RPMI7951 (cell line): ENCODE data around the gene TMEM106C. TPM values are rescaled to one million over a fixed set of nuclear protein-coding genes. Genes with fewer than 3 reads are reported as not detected.

Source experiments
- DNase-seq: peaks from one replicate; pipeline ENCODE4 v3.0.0-alpha.2; 2012; ENCODE audit warnings: low read depth
- total RNA-seq: library from RNA; depleted of rRNA; stranded (reverse); fragments of >200 nt; shearing (Covaris generic); gene quantifications from 2 replicates; pipeline ENCODE4 v1.2.3, GENCODE V29; 2014; rRNA removed

The TMEM106C gene, protein sequence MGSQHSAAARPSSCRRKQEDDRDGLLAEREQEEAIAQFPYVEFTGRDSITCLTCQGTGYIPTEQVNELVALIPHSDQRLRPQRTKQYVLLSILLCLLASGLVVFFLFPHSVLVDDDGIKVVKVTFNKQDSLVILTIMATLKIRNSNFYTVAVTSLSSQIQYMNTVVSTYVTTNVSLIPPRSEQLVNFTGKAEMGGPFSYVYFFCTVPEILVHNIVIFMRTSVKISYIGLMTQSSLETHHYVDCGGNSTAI
- total RNA-seq, result 237 and 269 TPM in 2 replicates

DNA sequence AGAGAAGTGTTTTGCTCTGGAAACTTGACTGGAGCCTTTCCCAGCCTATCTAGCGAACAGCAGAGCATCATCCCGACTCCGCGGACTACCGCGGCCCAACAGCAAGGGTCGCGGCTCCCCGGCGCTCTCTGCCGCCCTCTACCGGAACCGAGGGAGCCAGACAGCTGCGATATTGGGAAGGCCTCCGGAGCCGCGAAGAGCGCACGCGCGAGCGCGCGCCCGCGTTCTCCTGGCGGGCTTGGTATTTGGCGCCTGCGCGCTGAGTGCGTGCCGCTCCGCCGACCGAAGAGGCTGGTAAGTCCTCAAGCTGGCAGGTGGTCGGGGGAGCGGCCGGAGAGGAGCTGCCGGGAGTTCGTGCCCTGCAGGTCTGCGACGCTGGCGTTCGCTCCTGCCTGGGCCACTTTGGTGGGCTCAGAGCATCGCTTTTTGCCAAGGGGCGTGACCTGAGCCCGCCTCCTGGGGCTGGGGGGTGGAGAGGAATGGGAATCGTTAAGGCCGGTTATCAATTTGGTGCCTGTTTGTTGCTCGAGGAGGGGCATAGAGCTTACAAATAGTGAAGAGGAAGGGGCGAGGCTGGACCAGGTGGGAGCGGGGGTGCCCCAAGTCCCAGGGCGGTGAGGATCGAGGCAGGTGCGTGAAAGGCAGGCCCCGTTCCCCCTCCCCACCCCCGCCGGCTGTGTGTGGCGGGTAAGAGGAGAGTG, at the start of gene TMEM106C:
Gene TMEM106C, plus strand, starts transcription at position 257 of the 701 bp plus-strand sequence. CDS start 641 bp downstream, outside the sequence.
- DNase-seq, result peak; percentile 79

DNA sequence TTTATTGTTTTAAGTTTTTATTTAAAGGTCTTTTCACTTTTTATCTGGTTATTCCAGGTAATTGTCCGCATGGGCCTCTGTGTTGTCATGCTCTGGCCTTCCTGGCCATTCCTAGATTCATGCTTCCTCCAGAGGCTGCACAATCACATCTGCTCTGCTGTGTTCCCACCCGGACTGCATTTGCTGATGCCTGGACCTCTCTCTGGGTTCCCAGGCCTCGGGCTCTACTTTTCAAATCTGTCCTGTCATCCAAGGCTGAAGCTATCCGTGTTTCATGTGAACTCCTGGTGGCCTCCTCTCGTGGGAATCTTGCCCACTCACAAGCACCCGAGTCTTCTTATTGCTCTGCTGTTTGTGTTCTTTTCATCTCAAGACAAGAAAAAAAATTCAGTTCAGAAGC, 42.5 kb upstream of the TMEM106C start:
- no peak for DNase-seq

- DNase-seq, result no peak
Observed at GRCh38 chr12:47921907-47922306, 41.5 kb upstream of the TMEM106C start.

GRCh38 chr12:47927346-47927745, 36.0 kb upstream of the TMEM106C start:
- DNase-seq, result no peak

DNA sequence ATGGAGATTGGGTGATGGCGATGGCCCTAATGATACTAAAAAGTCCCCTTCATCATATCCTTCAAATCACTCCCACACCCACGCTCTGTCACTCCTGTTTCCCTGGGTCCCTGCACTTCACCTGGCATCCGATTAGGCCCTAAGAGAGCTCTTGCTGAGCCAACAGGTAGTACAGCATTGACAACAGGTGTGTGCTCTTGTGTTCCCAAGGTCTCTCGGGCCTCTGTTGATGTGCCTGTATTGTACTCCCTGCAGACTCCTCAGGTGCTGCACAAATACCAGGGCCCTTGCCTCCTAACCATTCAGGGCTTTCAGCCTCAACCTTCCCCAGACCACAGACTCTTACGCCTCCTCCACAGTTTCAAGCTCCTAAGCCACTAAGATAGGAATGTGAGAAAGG, 32.8 kb upstream of the TMEM106C start:
- no peak for DNase-seq

DNA sequence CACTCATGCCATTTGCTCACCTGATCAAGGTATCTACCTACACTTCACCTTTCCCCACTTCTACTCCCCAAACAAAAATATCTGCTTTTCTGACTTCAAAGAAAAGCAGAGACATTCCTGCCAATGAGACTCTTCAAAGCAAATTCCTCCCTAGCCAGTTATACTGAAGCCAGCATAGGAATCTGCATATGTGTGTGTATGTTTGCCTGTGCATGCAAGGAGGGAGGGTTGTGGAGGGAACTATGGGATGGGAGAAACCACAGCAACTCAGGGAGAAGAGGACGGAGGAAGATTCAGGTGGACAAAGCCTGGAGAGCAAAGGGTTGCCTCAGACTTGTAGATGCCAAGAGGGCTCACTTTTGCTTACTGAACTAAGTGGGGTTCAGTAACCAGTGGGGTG, 32.2 kb upstream of the TMEM106C start:
- no peak for DNase-seq

DNA sequence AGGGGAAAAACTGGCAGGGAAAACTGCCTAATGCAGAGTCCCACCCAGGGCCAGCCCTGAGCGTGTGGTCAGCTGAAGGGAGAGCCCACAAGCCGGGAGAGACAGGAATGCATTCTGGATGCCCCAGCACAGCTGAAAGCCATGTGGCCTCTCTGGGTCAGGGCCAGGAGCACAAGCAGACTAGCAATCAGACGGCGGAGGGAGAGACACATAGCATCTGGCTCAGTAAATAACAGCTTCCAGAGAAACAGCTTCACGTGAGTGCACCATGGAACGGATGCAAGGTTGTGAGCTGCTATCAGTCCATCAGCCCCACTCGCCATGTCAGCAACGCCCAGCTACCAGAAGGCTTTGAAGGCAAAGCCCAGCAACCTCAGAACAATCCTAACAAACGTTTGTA, 28.2 kb upstream of the TMEM106C start:
- DNase-seq, result peak; percentile 94

DNA sequence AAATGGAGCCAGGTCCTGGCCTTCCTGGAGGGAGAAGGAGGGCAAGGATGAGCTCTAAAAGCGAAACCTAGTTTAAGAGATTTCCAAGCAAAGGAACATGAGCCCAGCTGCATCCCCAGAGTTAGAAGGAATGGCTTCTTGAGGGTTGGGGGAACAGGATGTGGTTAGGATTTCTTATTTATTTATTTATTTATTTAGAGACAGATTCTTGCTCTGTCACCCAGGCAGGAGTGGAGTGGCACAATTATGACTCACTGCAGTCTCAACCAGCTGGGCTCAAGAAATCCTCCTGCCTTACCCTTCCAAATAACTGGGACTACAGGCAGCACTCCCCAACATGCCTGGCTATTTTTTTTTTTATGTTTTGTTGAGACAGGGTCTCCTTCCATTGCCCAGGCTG, 25.3 kb upstream of the TMEM106C start:
- DNase-seq, result peak; percentile 82

DNA sequence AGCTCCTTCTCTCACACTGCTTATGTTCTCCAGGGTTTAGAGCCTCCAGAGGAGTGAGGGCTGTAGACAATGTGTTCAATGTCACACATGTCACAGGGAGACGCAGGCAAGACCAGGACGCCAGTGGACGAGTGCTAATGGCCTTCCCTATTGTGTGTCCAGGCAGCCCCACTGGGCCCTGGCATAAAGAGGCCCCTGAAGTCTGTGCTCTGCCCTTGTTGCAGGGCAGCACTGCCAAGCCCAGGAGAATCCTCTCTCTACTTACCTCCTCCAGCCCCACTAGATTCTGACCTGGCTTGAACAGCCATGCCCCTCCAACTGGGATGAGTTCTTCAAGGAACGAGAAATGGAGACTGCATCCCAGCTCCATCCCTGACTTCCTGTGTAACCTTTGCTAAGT, 24.8 kb upstream of the TMEM106C start:
- DNase-seq, result no peak

- DNase-seq, result no peak
Observed at GRCh38 chr12:47939009-47939601, 24.3 kb upstream of the TMEM106C start.

- no peak for DNase-seq
Observed at GRCh38 chr12:47940773-47941474, 22.5 kb upstream of the TMEM106C start.

DNA sequence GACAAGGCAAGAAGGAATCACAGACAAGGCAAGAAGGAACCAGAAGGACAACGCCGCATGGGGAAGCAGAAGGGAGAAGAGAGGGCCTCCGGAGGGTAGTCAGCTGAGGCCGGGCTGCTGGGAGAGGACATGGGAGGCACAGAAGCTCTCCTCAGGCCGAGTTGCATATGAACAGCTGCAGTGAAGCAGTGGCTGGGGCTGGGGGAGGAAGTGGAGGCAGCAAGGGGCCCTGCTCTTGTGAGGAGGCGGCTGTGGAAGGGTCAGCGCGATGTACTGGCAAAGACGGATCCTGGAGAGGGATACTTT, 22.0 kb upstream of the TMEM106C start:
- no peak for DNase-seq

GRCh38 chr12:47941871-47942613, 21.4 kb upstream of the TMEM106C start:
- no peak for DNase-seq

DNA sequence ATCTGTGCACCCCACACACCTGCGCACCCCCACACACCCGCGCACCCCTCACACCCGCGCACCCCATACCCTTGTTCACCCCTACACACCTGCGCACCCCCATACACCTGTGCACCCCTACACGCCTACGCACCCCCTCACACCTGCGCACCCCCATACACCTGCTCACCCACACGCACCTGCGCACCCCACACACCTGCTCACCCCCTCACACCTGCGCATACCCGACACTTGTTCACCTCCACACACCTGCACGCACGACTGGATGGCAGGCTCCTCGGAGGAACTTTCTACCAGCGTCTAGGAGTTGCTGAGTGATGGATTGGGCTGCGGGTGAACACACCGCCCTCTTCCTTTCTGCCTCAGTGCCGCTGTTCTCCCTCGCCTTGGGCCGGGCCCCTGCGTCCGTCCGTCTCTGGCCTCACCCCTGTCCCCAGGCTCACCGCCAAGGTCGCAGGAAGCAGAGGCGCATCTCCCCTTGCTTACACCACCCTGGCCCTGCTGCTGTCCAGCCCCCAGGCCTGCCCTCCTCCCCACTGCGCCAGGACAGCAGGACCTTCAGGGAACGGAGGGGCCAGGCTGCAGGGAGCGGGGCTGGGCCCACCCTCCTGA, 20.7 kb upstream of the TMEM106C start:
- no peak for DNase-seq

DNA sequence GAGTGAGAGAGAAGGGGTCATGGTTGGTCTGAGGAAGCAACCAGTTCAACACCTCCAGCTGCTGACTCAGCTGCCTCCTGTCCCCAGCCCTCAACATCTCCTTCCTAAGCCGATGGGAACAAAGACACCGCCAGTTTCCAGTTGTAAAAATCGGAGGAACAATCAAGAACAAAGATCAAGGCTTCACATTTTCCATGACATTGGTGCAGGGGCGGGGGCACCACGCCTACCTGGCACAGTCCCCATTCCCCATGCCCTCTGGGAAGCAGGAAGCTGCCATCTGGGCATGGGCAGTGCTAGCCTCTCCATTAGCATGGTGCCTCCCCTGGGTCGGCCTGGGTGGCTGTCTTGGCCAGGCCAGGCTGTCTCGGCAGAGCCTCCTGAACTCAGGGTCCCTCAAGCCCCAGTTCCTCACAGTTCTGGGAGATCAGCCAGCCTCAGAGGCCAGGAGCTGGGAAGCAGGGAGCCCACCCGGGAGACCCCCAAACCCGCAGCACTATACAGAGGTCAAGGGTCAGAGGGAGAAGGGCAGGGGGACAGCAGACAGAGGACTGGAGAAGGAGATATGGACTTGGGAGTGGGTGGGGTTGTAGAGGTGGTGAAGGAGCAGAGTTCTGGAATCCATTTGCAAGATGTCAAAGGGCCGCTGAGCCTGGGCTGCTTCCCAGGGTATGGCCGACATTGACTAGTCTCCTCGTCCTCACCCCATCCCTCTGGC, 19.6 kb upstream of the TMEM106C start:
- peak; percentile 31 for DNase-seq

GRCh38 chr12:47944685-47945340, 18.6 kb upstream of the TMEM106C start:
- no peak for DNase-seq

- DNase-seq, result no peak
Observed at GRCh38 chr12:47945341-47945728, 18.1 kb upstream of the TMEM106C start.

- DNase-seq, result peak; percentile 49
Observed at GRCh38 chr12:47946413-47947323, 16.7 kb upstream of the TMEM106C start.

- no peak for DNase-seq
Observed at GRCh38 chr12:47947341-47947740, 16.1 kb upstream of the TMEM106C start.
